Fibroblast of lung (primary cell): ENCODE data around the gene GPX4.

Experiments used
- CTCF ChIP-seq, 2 donors: IDR thresholded peaks in 1 of 2; conservative IDR thresholded peaks in 1 of 2; 1 replicate in 1 of 2; 2 replicates in 1 of 2; pipeline ENCODE4 v1.5.1; 2011 to 2012; ENCODE audit warnings: low read length in 2 of 2, control low read depth in 1 of 2, inconsistent platforms in 1 of 2, low read depth in 1 of 2, mild to moderate bottlenecking in 1 of 2
- EZH2 ChIP-seq: IDR thresholded peaks from 2 replicates; pipeline ENCODE4 v1.5.1; 2012; ENCODE audit warnings: low read length, control low read depth, mild to moderate bottlenecking; ENCODE audit errors: missing control alignments

- TF ChIP-seq CTCF (conservative IDR thresholded peaks at IDR 0.05 in 1 of 2, IDR thresholded peaks at IDR 0.05 in 1 of 2; ENCODE audit: low read depth in 1 of 2, low read length in 2 of 2) = no peak
- no peak for TF ChIP-seq EZH2
These were observed 30.5 kb upstream of the GPX4 start for GRCh38 chr19:1073063-1073955.
